ENCODE measurements around the gene GATAD2A. TPM values are rescaled to one million over a fixed set of nuclear protein-coding genes. Genes with fewer than 3 reads are reported as not detected.

Gene GATAD2A
- total RNA-seq, 1 experiment from 2014 or later = 38.4 TPM

DNA sequence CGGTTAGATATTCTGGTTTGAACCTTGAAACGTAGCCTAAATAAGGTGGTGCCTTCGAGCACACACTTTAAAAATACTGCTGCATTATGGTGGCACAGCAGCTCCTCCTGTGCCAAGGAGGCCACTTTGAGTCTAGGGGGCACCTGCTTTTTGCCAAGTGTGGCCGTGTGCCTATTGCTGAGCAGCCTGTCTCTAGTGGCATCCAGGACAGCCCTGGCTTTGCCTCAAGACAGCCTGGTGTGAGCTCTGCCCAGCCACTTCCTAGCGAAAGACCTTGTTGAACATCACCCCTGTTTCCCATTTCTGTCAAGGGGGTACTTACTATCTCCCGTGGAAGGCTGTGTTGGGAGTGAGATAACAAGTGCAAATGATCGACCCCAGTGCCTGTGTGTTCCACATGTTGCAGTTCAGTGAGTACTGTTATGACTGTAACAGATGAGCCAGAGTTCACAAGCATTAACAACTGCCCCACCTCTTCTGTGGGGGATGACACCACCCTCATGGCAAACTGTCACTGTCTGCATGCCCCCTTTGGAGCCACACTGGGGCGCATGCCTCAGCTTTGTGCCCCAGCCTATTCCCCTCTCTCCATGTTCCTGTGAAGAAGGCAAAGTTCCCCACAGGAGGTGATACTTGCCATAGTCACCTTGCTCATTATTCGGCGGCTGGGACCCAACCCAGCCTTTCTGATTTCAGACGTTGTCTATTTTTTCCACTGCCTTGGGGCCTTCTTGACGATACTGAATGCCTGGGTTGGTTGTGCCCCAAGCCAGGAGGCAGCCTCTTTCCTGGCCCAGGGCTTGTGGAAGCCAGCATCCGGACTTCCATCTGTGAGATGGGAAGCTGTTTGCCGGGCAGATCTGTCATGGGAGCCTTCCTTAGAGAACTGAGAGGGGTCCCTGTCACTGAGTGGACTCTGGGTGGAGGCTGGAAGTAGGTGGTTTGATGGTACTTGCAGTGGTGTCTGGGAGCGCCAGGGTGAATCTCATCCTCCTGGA is 5.4 kb downstream of the GATAD2A start:
- Histone ChIP-seq H2AFZ (ENCODE audit: low read length) (no peak overlapping the region), H3K27me3 (ENCODE audit: low read length) (no peaks in the 10 kb centered on the region), H4K20me1 (ENCODE audit: insufficient read depth, low read depth, low read length) (peaks cover 66% of the 10 kb centered on the region), H3K4me2 (ENCODE audit: low read depth, low read length, poor library complexity, severe bottlenecking) (no peak overlapping the region), H3K9me2 (replicated peaks; ENCODE audit: insufficient read depth, low read length) (no peaks in the 10 kb centered on the region), H3K36me3 (ENCODE audit: insufficient read depth, low read length) (peaks cover 16% of the 10 kb centered on the region; the same call in 1 of the 2 replicates), H3K9ac (ENCODE audit: low read length) (no peak overlapping the region), H3K4me3 (ENCODE audit: low read length) (no peak overlapping the region), H3K79me2 (ENCODE audit: low read length) (peaks cover 96% of the 10 kb centered on the region), H3K9me3 (ENCODE audit: low read length) (no peaks in the 10 kb centered on the region), H3K27ac (ENCODE audit: low read length) (no peak overlapping the region), H3K4me1 (ENCODE audit: low read length) (peaks cover 36% of the 10 kb centered on the region)
- DNase-seq = no peak

DNA sequence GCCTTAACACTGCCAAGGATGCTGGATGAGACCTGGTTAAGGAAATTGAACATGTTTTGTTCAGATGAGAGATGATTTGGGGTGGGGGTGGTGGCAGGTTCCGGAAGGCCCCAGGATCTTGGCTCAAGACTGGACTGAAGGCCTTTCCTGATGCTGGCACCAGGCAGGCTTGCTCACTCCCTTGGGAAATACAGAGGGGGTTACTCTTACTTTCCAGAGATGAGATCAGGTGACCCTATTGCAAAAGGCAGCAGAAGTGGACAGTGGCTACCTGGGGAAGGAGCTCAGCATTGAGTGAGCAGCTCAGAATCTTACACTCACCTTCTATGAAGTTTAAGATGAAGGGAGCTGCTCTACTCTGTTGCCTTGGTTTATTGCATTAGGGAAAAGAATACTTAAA is 10.8 kb downstream of the GATAD2A start:
- no peak overlapping the region for H3K27ac ChIP-seq (ENCODE audit: low read length)
- no peaks in the 10 kb centered on the region for H3K9me3 ChIP-seq (ENCODE audit: low read length)
- H3K27me3 ChIP-seq (ENCODE audit: low read length) = no peaks in the 10 kb centered on the region
- peaks cover 41% of the 10 kb centered on the region for H3K4me1 ChIP-seq (ENCODE audit: low read length)
- H3K36me3 ChIP-seq (ENCODE audit: insufficient read depth, low read length) = 0 out of 2 replicates have a peak, but pooled peaks cover 5% of the 10 kb centered on the region
- peaks cover 96% of the 10 kb centered on the region for H3K79me2 ChIP-seq (ENCODE audit: low read length)
- no peak overlapping the region for H3K4me3 ChIP-seq (ENCODE audit: low read length)
- no peak overlapping the region for H3K9ac ChIP-seq (ENCODE audit: low read length)
- no peak overlapping the region for H3K4me2 ChIP-seq (ENCODE audit: low read depth, low read length, poor library complexity, severe bottlenecking)
- H3K9me2 ChIP-seq (replicated peaks; ENCODE audit: insufficient read depth, low read length) = no peaks in the 10 kb centered on the region
- H2AFZ ChIP-seq (ENCODE audit: low read length) = no peak overlapping the region
- DNase-seq = no peak
- H4K20me1 ChIP-seq (ENCODE audit: insufficient read depth, low read depth, low read length) = peaks cover 64% of the 10 kb centered on the region

DNA sequence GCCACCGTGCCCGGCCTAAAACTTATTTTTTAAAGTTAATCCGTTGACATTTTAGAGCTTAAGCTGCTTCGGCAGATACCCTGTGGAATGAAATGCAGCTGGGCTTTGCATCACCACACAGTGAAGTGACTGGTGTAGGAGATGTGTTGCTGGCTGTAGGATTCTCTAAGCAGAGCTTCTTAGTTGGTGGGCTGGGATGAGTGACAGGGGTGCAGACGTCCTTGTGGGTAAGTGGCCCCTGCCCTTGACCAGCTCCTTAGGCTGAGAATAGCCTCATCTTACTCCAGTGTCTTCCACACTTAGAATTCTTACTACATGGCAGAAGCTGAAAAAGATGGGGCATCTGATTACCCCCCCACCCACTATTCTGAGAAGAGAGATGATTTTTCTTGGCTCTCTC is 11.6 kb downstream of the GATAD2A start:
- H3K4me1 ChIP-seq (ENCODE audit: low read length) = peaks cover 41% of the 10 kb centered on the region
- no peak overlapping the region for H3K9ac ChIP-seq (ENCODE audit: low read length)
- H4K20me1 ChIP-seq (ENCODE audit: insufficient read depth, low read depth, low read length) = peaks cover 66% of the 10 kb centered on the region
- peaks cover 97% of the 10 kb centered on the region for H3K79me2 ChIP-seq (ENCODE audit: low read length)
- H2AFZ ChIP-seq (ENCODE audit: low read length) = no peak overlapping the region
- H3K9me2 ChIP-seq (replicated peaks; ENCODE audit: insufficient read depth, low read length) = no peaks in the 10 kb centered on the region
- H3K27ac ChIP-seq (ENCODE audit: low read length) = no peak overlapping the region
- no peak for DNase-seq
- no peaks in the 10 kb centered on the region for H3K9me3 ChIP-seq (ENCODE audit: low read length)
- no peaks in the 10 kb centered on the region for H3K27me3 ChIP-seq (ENCODE audit: low read length)
- H3K4me2 ChIP-seq (ENCODE audit: low read depth, low read length, poor library complexity, severe bottlenecking) = no peak overlapping the region
- no peaks in the 10 kb centered on the region for H3K36me3 ChIP-seq (ENCODE audit: insufficient read depth, low read length)
- H3K4me3 ChIP-seq (ENCODE audit: low read length) = no peak overlapping the region

DNA sequence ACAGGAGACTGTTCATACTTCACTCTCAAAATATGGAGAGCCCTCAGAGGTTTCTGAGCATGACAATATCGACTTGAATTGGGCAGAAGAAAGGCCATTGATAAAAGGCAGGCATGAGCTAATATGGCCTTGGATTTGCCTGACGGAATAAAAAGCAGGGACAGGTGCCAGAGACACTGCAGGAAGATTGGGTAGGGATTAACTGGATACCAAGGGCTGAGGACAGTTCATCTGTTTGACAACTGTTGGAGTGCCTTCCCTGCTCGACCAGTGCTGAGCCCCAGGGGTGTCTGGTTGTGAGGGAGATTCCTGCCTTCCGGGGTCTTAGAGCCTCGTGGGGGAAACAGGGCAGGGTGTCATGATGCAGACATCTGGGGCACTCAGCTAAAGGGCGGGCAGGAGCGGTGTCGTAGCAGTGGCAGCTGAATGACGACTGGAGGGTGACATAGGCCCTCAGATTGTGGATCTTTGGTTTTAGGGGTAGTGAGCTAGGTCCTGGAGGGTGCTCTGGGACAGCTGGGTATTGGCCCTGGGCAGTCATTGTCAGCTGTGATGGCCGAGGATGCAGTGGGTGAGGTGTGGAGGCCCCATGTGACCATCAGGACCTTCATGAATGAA is 12.3 kb downstream of the GATAD2A start:
- Histone ChIP-seq H3K4me2 (ENCODE audit: low read depth, low read length, poor library complexity, severe bottlenecking) (no peak overlapping the region), H2AFZ (ENCODE audit: low read length) (no peak overlapping the region), H3K79me2 (ENCODE audit: low read length) (peaks cover 99% of the 10 kb centered on the region), H3K36me3 (ENCODE audit: insufficient read depth, low read length) (no peaks in the 10 kb centered on the region), H3K9me3 (ENCODE audit: low read length) (no peaks in the 10 kb centered on the region), H3K27ac (ENCODE audit: low read length) (no peak overlapping the region), H3K4me1 (ENCODE audit: low read length) (peaks cover 41% of the 10 kb centered on the region), H3K9me2 (replicated peaks; ENCODE audit: insufficient read depth, low read length) (no peaks in the 10 kb centered on the region), H3K27me3 (ENCODE audit: low read length) (no peaks in the 10 kb centered on the region), H4K20me1 (ENCODE audit: insufficient read depth, low read depth, low read length) (peaks cover 67% of the 10 kb centered on the region), H3K9ac (ENCODE audit: low read length) (no peak overlapping the region), H3K4me3 (ENCODE audit: low read length) (no peak overlapping the region)
- DNase-seq = no peak

DNA sequence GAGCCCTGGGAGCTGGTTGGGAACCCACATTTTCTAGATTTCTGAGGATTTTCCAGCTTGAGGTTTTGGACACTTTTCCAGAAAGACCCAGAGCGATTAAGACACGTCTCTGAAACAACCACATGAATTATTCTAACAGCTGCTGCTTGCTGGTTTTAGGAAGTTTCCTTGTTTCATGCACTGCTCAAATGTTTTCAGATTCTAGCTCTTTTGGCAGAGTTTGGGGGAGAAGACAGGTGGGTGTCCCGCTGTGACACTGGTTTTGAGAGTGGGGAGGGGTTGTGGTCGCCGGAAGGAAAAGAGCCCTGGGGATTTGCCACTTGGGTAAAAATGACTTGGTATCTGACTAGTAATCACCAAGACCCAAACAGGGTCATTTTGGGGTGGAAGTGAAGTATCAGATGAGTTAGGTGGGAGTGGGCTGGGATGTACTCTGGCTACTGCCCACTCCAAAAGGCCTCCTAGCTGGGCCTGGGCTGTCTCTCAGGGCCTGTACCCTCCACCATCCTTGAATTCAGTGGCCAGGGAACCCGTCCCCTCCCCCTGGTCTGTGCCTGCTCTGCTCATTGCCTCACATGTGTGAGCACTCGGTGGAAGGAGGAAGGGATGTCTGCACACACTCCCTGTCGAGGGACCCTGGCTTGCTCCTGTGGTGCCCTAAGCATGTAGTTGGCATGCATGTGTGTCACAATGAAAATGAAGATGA is 13.2 kb downstream of the GATAD2A start:
- DNase-seq = no peak
- Histone ChIP-seq H3K36me3 (ENCODE audit: insufficient read depth, low read length) (no peaks in the 10 kb centered on the region), H3K27ac (ENCODE audit: low read length) (no peak overlapping the region), H3K79me2 (ENCODE audit: low read length) (peaks cover 99% of the 10 kb centered on the region), H3K4me3 (ENCODE audit: low read length) (no peak overlapping the region), H3K9me3 (ENCODE audit: low read length) (no peaks in the 10 kb centered on the region), H3K9me2 (replicated peaks; ENCODE audit: insufficient read depth, low read length) (no peaks in the 10 kb centered on the region), H3K4me1 (ENCODE audit: low read length) (peaks cover 41% of the 10 kb centered on the region), H3K9ac (ENCODE audit: low read length) (no peak overlapping the region), H4K20me1 (ENCODE audit: insufficient read depth, low read depth, low read length) (peaks cover 69% of the 10 kb centered on the region), H3K4me2 (ENCODE audit: low read depth, low read length, poor library complexity, severe bottlenecking) (no peak overlapping the region), H3K27me3 (ENCODE audit: low read length) (no peaks in the 10 kb centered on the region), H2AFZ (ENCODE audit: low read length) (no peak overlapping the region)

DNA sequence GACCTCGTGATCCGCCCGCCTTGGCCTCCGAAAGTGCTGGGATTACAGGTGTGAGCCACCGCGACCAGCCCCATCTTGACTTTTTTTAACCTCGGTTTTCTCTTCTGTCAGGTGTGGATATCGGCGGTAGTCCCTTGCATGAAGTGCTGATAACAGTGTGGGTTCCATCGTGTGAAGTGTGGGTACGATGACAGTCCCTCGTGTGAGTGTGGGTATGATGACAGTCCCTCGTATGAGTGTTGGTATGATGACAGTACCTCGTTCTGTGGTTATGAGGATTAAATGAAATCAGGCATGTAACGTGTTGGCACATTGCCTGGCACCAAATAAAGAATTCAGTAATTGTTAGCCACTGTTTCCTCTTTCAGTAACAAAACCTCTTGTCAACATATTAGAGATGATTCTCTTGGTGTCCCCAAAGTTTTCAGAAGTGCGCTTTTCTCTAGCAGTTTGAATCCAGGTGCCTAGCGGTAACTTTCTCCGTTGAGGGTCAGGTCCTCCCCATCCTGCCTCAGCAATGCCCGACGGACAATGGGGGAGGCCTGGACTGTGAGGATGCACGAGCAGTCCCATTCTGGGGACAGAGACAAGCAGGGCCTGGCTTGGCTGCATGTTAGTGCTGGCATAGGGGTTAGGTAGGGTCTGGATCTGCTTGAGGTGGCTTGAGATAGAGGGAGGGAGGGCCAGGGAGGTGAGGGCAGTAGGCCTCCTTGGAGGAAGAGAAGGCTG is 15.3 kb downstream of the GATAD2A start:
- H3K4me3 ChIP-seq (ENCODE audit: low read length) = no peak overlapping the region
- DNase-seq = peak; percentile 56
- H3K27me3 ChIP-seq (ENCODE audit: low read length) = no peaks in the 10 kb centered on the region
- no peak overlapping the region for H3K4me2 ChIP-seq (ENCODE audit: low read depth, low read length, poor library complexity, severe bottlenecking)
- no peaks in the 10 kb centered on the region for H3K9me2 ChIP-seq (replicated peaks; ENCODE audit: insufficient read depth, low read length)
- H3K27ac ChIP-seq (ENCODE audit: low read length) = no peak overlapping the region
- peaks cover 86% of the 10 kb centered on the region for H4K20me1 ChIP-seq (ENCODE audit: insufficient read depth, low read depth, low read length)
- no peaks in the 10 kb centered on the region for H3K36me3 ChIP-seq (ENCODE audit: insufficient read depth, low read length)
- no peak overlapping the region for H3K9ac ChIP-seq (ENCODE audit: low read length)
- H3K9me3 ChIP-seq (ENCODE audit: low read length) = no peaks in the 10 kb centered on the region
- peaks cover 55% of the 10 kb centered on the region for H3K4me1 ChIP-seq (ENCODE audit: low read length)
- peaks cover 99% of the 10 kb centered on the region for H3K79me2 ChIP-seq (ENCODE audit: low read length)
- H2AFZ ChIP-seq (ENCODE audit: low read length) = no peak overlapping the region

DNA sequence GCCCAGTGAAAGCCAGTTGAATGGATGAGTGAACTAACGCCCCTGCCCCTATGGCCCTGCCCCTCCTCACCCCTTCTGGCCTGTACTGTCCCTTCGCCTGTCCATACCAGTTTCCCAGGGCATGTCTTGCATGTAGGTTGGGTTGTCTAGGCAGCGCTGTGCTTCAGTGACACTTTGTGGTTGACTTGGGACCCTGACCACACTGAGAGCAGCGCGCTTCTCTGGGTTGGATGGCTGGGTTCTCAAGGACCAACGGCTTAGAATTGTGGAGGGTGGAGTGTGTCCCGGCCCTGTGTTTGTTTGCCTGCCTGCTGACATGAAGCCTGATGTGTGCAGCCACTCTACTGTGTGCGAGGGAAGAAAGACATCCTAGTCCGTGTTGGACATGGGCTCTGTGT is 15.8 kb downstream of the GATAD2A start:
- H2AFZ ChIP-seq (ENCODE audit: low read length) = no peak overlapping the region
- no peaks in the 10 kb centered on the region for H3K27me3 ChIP-seq (ENCODE audit: low read length)
- peaks cover 99% of the 10 kb centered on the region for H3K79me2 ChIP-seq (ENCODE audit: low read length)
- no peaks in the 10 kb centered on the region for H3K36me3 ChIP-seq (ENCODE audit: insufficient read depth, low read length)
- H3K9me2 ChIP-seq (replicated peaks; ENCODE audit: insufficient read depth, low read length) = no peaks in the 10 kb centered on the region
- H3K9me3 ChIP-seq (ENCODE audit: low read length) = no peaks in the 10 kb centered on the region
- no peak for DNase-seq
- H4K20me1 ChIP-seq (ENCODE audit: insufficient read depth, low read depth, low read length) = peaks cover 85% of the 10 kb centered on the region
- no peak overlapping the region for H3K4me2 ChIP-seq (ENCODE audit: low read depth, low read length, poor library complexity, severe bottlenecking)
- no peak overlapping the region for H3K9ac ChIP-seq (ENCODE audit: low read length)
- H3K4me3 ChIP-seq (ENCODE audit: low read length) = no peak overlapping the region
- H3K27ac ChIP-seq (ENCODE audit: low read length) = no peak overlapping the region
- peaks cover 53% of the 10 kb centered on the region for H3K4me1 ChIP-seq (ENCODE audit: low read length)

Data from Karpas-422 (cell line).